Stimulated activated CD4-positive, alpha-beta T cell treated with anti-CD3 and anti-CD28 coated beads, Interleukin-4, amount 100 ng/mL, for 1 hour (primary cell): ENCODE measurements around the gene BSX.

ENCODE experiments used
- DNase-seq: peaks from one replicate; pipeline ENCODE4 v3.0.0-alpha.2; 2020

BSX gene

DNA sequence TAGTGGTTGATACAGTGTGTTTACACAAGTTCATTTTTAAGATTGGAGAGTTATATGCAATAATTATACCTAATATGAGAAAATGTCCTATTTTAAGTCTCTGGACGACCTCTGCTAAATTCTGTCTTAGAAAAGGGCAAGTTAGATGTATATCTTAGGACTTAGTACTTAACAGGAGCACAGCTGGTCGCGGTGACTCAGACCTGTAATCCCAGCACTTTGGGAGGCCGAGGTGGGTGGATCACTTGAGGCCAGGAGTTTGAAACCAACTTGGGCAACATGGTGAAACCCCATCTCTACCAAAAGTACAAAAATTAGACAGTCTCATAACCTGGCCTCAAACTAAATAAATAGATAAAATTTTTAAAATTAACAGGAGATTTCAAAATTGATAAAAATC lies 27.2 kb downstream of the BSX start:
- DNase-seq: no peak

GRCh38 chr11:122951211-122951610 lies 30.4 kb downstream of the BSX start:
- DNase-seq: no peak

- no peak for DNase-seq
Observed at GRCh38 chr11:122938557-122938956, 43.1 kb downstream of the BSX start.

GRCh38 chr11:122937983-122938382 lies 43.7 kb downstream of the BSX start:
- DNase-seq: no peak

- no peak for DNase-seq
Observed at GRCh38 chr11:122933416-122933815, 48.2 kb downstream of the BSX start.

GRCh38 chr11:122931510-122931909 lies 50.1 kb downstream of the BSX start:
- no peak for DNase-seq
